Endothelial cell of umbilical vein (primary cell): ENCODE results near the gene CPPED1. TPM values are rescaled to one million over a fixed set of nuclear protein-coding genes. Genes with fewer than 3 reads are reported as not detected.

ENCODE experiments used
- BruUV-seq: library from RNA; stranded (reverse); fragments of 400-500 nt; replicated peaks from 2 replicates; lab custom pipeline; 2021; lab: Mats Ljungman, UMichigan
- CTCF ChIA-PET: fragments of 300-600, 350-600 bp; sonication (Branson Sonifier 250); formaldehyde crosslinking; loops from one replicate; lab custom pipeline; 2021; ENCODE audit warnings: antibody characterized with exemption, inconsistent platforms; lab: Charles Lee
- POLR2A ChIA-PET: fragments of 300-600, 350-600 bp; sonication (Branson Sonifier 250); formaldehyde crosslinking; loops from one replicate; lab custom pipeline; 2021; ENCODE audit warnings: antibody characterized with exemption, inconsistent platforms; lab: Charles Lee
- DNase-seq: peaks from one replicate; pipeline ENCODE4 v3.0.0-alpha.2; 2011; ENCODE audit warnings: low read depth, low spot score
- FAIRE-seq: peaks from 2 replicates; lab custom pipeline; 2011; peaks lifted over from hg19 to GRCh38; lab: Jason Lieb, UNC
- H2AFZ ChIP-seq: 2 replicates; pipeline ENCODE4 v1.6.0; 2012; ENCODE audit warnings: low read depth, low read length, control low read depth, inconsistent platforms
- H3K27ac ChIP-seq: 2 replicates; pipeline ENCODE4 v1.5.1; 2011; ENCODE audit warnings: low read depth, mild to moderate bottlenecking, control low read depth, low read length, moderate library complexity; ENCODE audit not compliant: insufficient read depth
- H3K27me3 ChIP-seq, 2 experiments: 2 replicates each; pipeline versions ENCODE4 v1.6.0 to v1.6.1; 2011; ENCODE audit warnings: low read length in 2 of 2, mixed read lengths in 1 of 2; ENCODE audit not compliant: control insufficient read depth in 2 of 2, insufficient read depth in 2 of 2
- H3K36me3 ChIP-seq, 2 experiments: 2 replicates in 1 of 2; 3 replicates in 1 of 2; pipeline ENCODE4 v1.5.1; 2011; ENCODE audit warnings: low read length in 2 of 2, mild to moderate bottlenecking in 1 of 2, moderate library complexity in 1 of 2; ENCODE audit not compliant: control insufficient read depth in 2 of 2, insufficient read depth in 2 of 2; ENCODE audit errors: extremely low read depth in 1 of 2
- H3K4me1 ChIP-seq: 3 replicates; pipeline ENCODE4 v1.5.1; 2011; ENCODE audit warnings: mild to moderate bottlenecking, low read length; ENCODE audit not compliant: control insufficient read depth, insufficient read depth; ENCODE audit errors: extremely low read depth
- H3K4me2 ChIP-seq: 2 replicates; pipeline ENCODE4 v1.6.1; 2011; ENCODE audit warnings: low read length, control low read depth, mixed read lengths; ENCODE audit not compliant: insufficient read depth
- H3K4me3 ChIP-seq, 3 experiments: fragments of 200-600 bp in 1 of 3; sonication (generic), shearing (Covaris generic) in 1 of 3; replicated peaks in 1 of 3; 2 replicates each; pipeline ENCODE4 v1.5.1; 2011 to 2016; ENCODE audit warnings: control low read depth in 3 of 3, low read length in 3 of 3, mild to moderate bottlenecking in 2 of 3, inconsistent platforms in 1 of 3, low read depth in 1 of 3, moderate library complexity in 1 of 3; ENCODE audit not compliant: insufficient read depth in 1 of 3
- H3K79me2 ChIP-seq: 2 replicates; pipeline ENCODE4 v1.6.0; 2012; ENCODE audit warnings: low read length, inconsistent platforms; ENCODE audit not compliant: control insufficient read depth, insufficient read depth
- H3K9ac ChIP-seq: replicated peaks from 2 replicates; pipeline ENCODE3; 2011; ENCODE audit warnings: low read length, control low read depth; ENCODE audit not compliant: insufficient read depth; ENCODE audit errors: extremely low read depth
- H3K9me1 ChIP-seq: replicated peaks from 3 replicates; pipeline ENCODE4 v1.6.0; 2011; ENCODE audit warnings: mild to moderate bottlenecking, low read length; ENCODE audit not compliant: control insufficient read depth, insufficient read depth; ENCODE audit errors: extremely low read depth
- H3K9me3 ChIP-seq: replicated peaks from 2 replicates; pipeline ENCODE4 v1.5.1; 2012; ENCODE audit warnings: low read length, inconsistent platforms; ENCODE audit not compliant: control insufficient read depth, insufficient read depth
- H4K20me1 ChIP-seq: replicated peaks from 2 replicates; pipeline ENCODE3; 2011; ENCODE audit warnings: mild to moderate bottlenecking, low read length; ENCODE audit not compliant: control insufficient read depth, insufficient read depth; ENCODE audit errors: extremely low read depth
- FOS ChIP-seq: IDR thresholded peaks from 2 replicates; pipeline ENCODE4 v1.6.1; 2011; ENCODE audit warnings: mild to moderate bottlenecking, low read length, moderate library complexity, borderline replicate concordance; ENCODE audit not compliant: insufficient read depth
- JUN ChIP-seq: IDR thresholded peaks from 2 replicates; pipeline ENCODE4 v1.6.1; 2011; ENCODE audit warnings: borderline replicate concordance, low read depth; ENCODE audit not compliant: insufficient read length, insufficient read depth
- MAX ChIP-seq: IDR thresholded peaks from 2 replicates; pipeline ENCODE4 v1.6.1; 2011; ENCODE audit not compliant: insufficient read depth, insufficient read length
- MYC ChIP-seq: IDR thresholded peaks from one replicate; pipeline ENCODE4 v1.6.1; 2011; ENCODE audit warnings: mild to moderate bottlenecking, low read depth, low read length
- POLR2A ChIP-seq: IDR thresholded peaks from 2 replicates; pipeline ENCODE4 v1.6.1; 2012; ENCODE audit warnings: low read depth, mild to moderate bottlenecking, control low read depth, low read length
- dilution Hi-C: fragments of 300-500 bp; cut with MboI; formaldehyde crosslinking; loops from one replicate; pipeline ENCODE4 v1.15.0; 2019; ENCODE audit warnings: low sequenced_read_pairs; ENCODE audit not compliant: extremely low pct_ligation_motif_present
- intact Hi-C: fragments of 100-400 bp; cut with micrococcal nuclease; formaldehyde crosslinking; loops from one replicate; pipeline ENCODE4 v1.10.0; 2022
- polyA plus RNA-seq, 4 experiments: library from polyadenylated mRNA; depleted of rRNA in 3 of 4; stranded (reverse) in 3 of 4; unstranded in 1 of 4; fragments of >200 nt; gene quantifications; 2 replicates each; pipeline versions ENCODE4 v1.2.1 to v1.2.3, GENCODE V29; 2011 to 2012; ENCODE audit warnings: missing spikeins in 1 of 4
- total RNA-seq: library from RNA; stranded (reverse); gene quantifications from 2 replicates; pipeline ENCODE4 v1.2.3, GENCODE V29; 2021

The CPPED1 gene
- total and polyA plus RNA-seq, 2 donors (not counting 3 experiments of a cell fraction or from before 2014, with no cell fraction given): 27.9 to 59.3 TPM

DNA sequence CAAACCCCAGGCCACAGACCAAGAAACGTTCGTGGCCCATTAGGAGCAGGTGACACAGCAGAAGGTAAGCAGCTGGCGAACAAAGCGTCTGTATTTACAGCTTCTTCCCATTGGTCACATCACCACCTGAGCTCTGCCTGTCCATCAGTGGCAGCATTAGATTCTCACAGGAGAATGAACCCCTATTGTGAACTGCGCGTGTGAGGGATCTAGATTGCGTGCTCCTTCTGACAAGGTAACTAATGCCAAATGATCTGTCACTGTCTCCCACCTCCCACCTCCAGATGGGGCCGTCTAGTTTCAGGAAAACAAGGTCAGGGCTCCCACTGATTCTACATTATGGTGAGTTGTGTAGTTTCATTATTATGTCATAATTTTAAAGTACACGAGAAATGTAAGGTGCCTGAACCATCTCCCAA is 186.3 kb downstream of the CPPED1 start:
- no peaks in the 10 kb centered on the region for H3K9me3 ChIP-seq
- no peak overlapping the region for H3K4me3 ChIP-seq
- H4K20me1 ChIP-seq: no peaks in the 10 kb centered on the region
- no peaks in the 10 kb centered on the region for H3K79me2 ChIP-seq
- H3K9me1 ChIP-seq: no peaks in the 10 kb centered on the region
- ChIA-PET CTCF (interaction anchor here (1.0 kb wide), 1 partner anchor 10 kb away, joined by 3 read pairs; no protein-coding TSS in a partner anchor), POLR2A (no interaction called here)
- DNase-seq (no peak), FAIRE-seq (no peak)
- no peak overlapping the region for H2AFZ ChIP-seq
- BruUV-seq: no TSS peak
- intact Hi-C loops: no loop called here
- TF ChIP-seq FOS (no peak), MYC (no peak), POLR2A (no peak), JUN (no peak)
- no peak overlapping the region for H3K4me2 ChIP-seq
- dilution Hi-C loops: no loop called here
- no peaks in the 10 kb centered on the region for H3K36me3 ChIP-seq
- no peaks in the 10 kb centered on the region for H3K27me3 ChIP-seq
- H3K4me1 ChIP-seq: no peaks in the 10 kb centered on the region
- no peak overlapping the region for H3K27ac ChIP-seq
- H3K9ac ChIP-seq: no peak overlapping the region

DNA sequence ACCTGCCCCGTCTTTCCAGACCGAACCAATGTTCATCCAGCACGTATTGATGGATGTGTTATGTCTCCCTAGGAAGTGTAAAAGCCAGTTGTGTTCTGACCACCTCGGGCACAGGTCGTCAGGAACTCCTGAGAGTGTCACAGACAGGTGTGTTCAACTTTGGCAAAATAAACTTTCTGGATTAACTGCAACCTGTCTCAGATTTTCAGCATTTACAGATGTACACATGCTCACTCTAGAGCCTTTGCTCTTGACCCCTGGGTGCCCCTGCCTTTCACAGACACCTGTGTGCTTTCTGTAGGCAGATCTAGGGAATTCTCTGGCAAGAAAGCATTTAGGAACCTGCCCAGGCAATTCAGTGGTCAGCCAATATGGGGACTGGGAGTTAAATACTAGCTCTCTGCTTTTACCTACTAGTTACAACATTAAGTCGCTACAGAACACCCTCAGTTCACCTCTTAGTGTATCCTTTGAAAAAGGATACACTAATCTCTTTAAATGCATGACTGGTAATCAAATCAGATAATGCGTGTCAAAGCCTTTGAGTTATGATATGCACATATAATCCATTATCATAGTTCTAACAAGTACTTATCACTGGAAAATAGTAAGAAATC is 188.9 kb downstream of the CPPED1 start:
- H3K27me3 ChIP-seq: no peaks in the 10 kb centered on the region

More for the DNA sequence above, 188.9 kb downstream of the CPPED1 start:
- H3K9me1 ChIP-seq: no peaks in the 10 kb centered on the region
- H4K20me1 ChIP-seq: no peaks in the 10 kb centered on the region
- TF ChIP-seq MAX: no peak
- no peak overlapping the region for H3K9ac ChIP-seq
- DNase-seq (no peak), FAIRE-seq (no peak)
- dilution Hi-C loops (no loop called here), intact Hi-C loops (no loop called here)
- H3K9me3 ChIP-seq: no peaks in the 10 kb centered on the region
- ChIA-PET POLR2A (no interaction called here), CTCF (interaction anchor here (1.4 kb wide), 1 partner anchor 9 kb away, joined by 4 read pairs; no protein-coding TSS in a partner anchor)
- H3K4me2 ChIP-seq: no peak overlapping the region
- BruUV-seq: no TSS peak
- no peak overlapping the region for H3K27ac ChIP-seq
- H2AFZ ChIP-seq: no peak overlapping the region
- no peaks in the 10 kb centered on the region for H3K4me1 ChIP-seq
- H3K79me2 ChIP-seq: no peaks in the 10 kb centered on the region
- no peak overlapping the region for H3K4me3 ChIP-seq
- H3K36me3 ChIP-seq: no peaks in the 10 kb centered on the region
